Measurements from ENCODE around the gene LRRC28. TPM values are rescaled to one million over a fixed set of nuclear protein-coding genes. Genes with fewer than 3 reads are reported as not detected.

The LRRC28 gene
- total RNA-seq, 6 donors from 2014 or later: 15.6 to 70.2 (median 20.1) TPM

DNA sequence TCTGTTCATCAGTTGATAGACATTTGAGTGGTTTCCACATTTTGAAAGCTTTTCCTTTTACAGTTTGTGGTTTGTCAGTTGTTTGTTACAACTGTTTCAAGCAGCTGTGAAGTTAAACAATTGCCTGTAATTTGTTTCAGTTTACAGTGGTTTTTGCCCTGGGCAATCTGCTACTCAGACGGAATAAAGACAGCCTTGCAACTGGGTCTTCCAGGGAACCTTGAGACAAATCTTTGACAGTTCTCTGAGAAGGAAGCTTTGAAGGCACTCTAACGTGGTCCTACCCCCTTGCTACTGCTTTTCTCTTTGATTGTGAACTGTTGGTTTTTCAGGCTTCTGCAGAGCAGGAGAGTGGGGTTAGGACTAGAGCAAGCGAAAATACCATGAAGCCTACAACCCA, 28.0 kb downstream of the LRRC28 start:
- no peak for ATAC-seq (ENCODE audit: low FRiP score in 2 of 2)
- no peak for TF ChIP-seq EP300 (IDR thresholded peaks at IDR 0.05)
- TF ChIP-seq CTCF (IDR thresholded peaks at IDR 0.05): no peak
- no peak for TF ChIP-seq POLR2AphosphoS5 (IDR thresholded peaks at IDR 0.05)
- no peak for TF ChIP-seq POLR2A (IDR thresholded peaks at IDR 0.05)
- WGBS, 2 donors: 69 to 80% methylated on average over 3 of the region's 3 CpGs

GRCh38 chr15:99279827-99280226, 28.5 kb downstream of the LRRC28 start:
- no peak overlapping the region for H3K27ac ChIP-seq
- WGBS, 2 donors: 72 to 88% methylated on average over 3 of the region's 3 CpGs

More for the DNA sequence above, 28.0 kb downstream of the LRRC28 start:
- H3K4me3 ChIP-seq: no peak overlapping the region
- H3K27me3 ChIP-seq: no peaks in the 10 kb centered on the region
- no peak for DNase-seq
- no peak overlapping the region for H3K27ac ChIP-seq
- no peaks in the 10 kb centered on the region for H3K36me3 ChIP-seq
- H3K4me1 ChIP-seq: no peaks in the 10 kb centered on the region
- H3K9me3 ChIP-seq: no peaks in the 10 kb centered on the region

DNA sequence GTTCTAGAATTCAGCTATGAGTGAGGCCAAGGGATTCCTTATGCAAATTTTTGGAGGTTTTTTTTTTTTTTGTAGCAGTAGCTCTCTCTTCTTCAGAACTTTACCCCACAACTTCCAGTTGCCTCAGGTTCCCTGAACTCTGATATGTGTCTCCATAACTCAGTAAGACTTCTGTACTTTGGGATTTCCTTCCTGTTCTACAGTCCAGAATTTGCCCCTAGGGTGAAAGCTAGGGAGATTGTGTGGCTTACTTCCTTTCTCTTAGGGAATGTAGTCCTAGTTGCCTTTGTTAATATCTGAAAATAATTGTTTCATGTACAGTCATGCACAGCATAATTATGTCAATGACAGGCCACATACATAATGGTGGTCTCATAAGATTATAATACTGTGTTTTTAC, 30.8 kb downstream of the LRRC28 start:
- H3K36me3 ChIP-seq: no peaks in the 10 kb centered on the region
- ATAC-seq (ENCODE audit: low FRiP score in 2 of 2): no peak
- no peak overlapping the region for H3K4me3 ChIP-seq
- H3K4me1 ChIP-seq: peaks cover 0 to 4% (median 0%) of the 10 kb centered on the region in 4 donors
- DNase-seq: no peak
- H3K27ac ChIP-seq: no peak overlapping the region
- H3K9me3 ChIP-seq: no peaks in the 10 kb centered on the region
- no peaks in the 10 kb centered on the region for H3K27me3 ChIP-seq
- TF ChIP-seq EP300 (IDR thresholded peaks at IDR 0.05) (no peak), POLR2AphosphoS5 (IDR thresholded peaks at IDR 0.05) (no peak), POLR2A (IDR thresholded peaks at IDR 0.05) (no peak), CTCF (IDR thresholded peaks at IDR 0.05) (no peak)

More at GRCh38 chr15:99279827-99280226, 28.5 kb downstream of the LRRC28 start:
- Histone ChIP-seq H3K36me3 (no peaks in the 10 kb centered on the region), H3K4me3 (no peak overlapping the region), H3K9me3 (no peaks in the 10 kb centered on the region), H3K4me1 (no peaks in the 10 kb centered on the region), H3K27me3 (no peaks in the 10 kb centered on the region)
- ATAC-seq (ENCODE audit: low FRiP score in 2 of 2) (no peak), DNase-seq (no peak)
- TF ChIP-seq POLR2AphosphoS5 (IDR thresholded peaks at IDR 0.05) (no peak), EP300 (IDR thresholded peaks at IDR 0.05) (no peak), POLR2A (IDR thresholded peaks at IDR 0.05) (no peak), CTCF (IDR thresholded peaks at IDR 0.05) (no peak)

DNA sequence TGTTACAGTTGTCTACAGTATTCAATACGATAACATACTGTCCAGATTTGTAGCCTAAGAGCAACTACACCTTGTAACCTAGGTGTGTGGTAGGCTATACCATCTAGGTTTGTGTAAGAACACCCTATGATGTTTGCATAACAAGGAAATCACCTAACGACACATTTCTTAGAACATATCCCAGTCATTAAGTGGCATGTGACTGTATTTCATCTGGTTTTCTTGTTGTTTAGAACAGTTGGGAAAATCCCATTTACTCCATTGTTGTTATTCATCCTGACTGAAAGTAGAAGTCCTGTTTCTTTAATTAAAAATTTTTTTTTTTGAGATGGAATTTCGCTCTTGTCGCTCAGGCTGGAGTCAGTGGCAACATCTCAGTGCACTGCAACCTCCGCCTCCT, 31.3 kb downstream of the LRRC28 start:
- TF ChIP-seq CTCF (IDR thresholded peaks at IDR 0.05) (no peak), POLR2A (IDR thresholded peaks at IDR 0.05) (no peak), POLR2AphosphoS5 (IDR thresholded peaks at IDR 0.05) (no peak), EP300 (IDR thresholded peaks at IDR 0.05) (no peak)
- no peaks in the 10 kb centered on the region for H3K9me3 ChIP-seq
- 93 to 96% methylated on average over 5 of the region's 5 CpGs for WGBS, 2 donors
- DNase-seq (no peak), ATAC-seq (ENCODE audit: low FRiP score in 2 of 2) (no peak)
- H3K36me3 ChIP-seq: no peaks in the 10 kb centered on the region
- H3K4me3 ChIP-seq: no peak overlapping the region
- no peak overlapping the region for H3K27ac ChIP-seq
- H3K4me1 ChIP-seq: peaks cover 0 to 4% (median 0%) of the 10 kb centered on the region in 4 donors
- no peaks in the 10 kb centered on the region for H3K27me3 ChIP-seq

GRCh38 chr15:99283717-99284116, 32.4 kb downstream of the LRRC28 start:
- Histone ChIP-seq H3K36me3 (no peaks in the 10 kb centered on the region), H3K4me1 (peaks cover 0 to 4% (median 0%) of the 10 kb centered on the region in 4 donors)

More at GRCh38 chr15:99283717-99284116, 32.4 kb downstream of the LRRC28 start:
- ATAC-seq (ENCODE audit: low FRiP score in 2 of 2) (no peak), DNase-seq (no peak)
- Histone ChIP-seq H3K9me3 (no peaks in the 10 kb centered on the region), H3K4me3 (no peak overlapping the region), H3K27ac (no peak overlapping the region), H3K27me3 (no peaks in the 10 kb centered on the region)
- TF ChIP-seq CTCF (IDR thresholded peaks at IDR 0.05): no peak

Measured in upper lobe of left lung (tissue), 6 donors.